Lower lobe of right lung (tissue), 2 donors: Measurements from ENCODE around the gene SMG5. TPM values are rescaled to one million over a fixed set of nuclear protein-coding genes. Genes with fewer than 3 reads are reported as not detected.
"Not testable (repeated sequence)": the region's sequence is repeated elsewhere in the genome, so short reads cannot be mapped to it uniquely, and the experiment has no call there.

Source experiments
- ATAC-seq, 2 donors: fragments of 200-7000 bp; cut with Tn5 transposase; one replicate each; pipeline ENCODE4 v1.9.1; 2020 to 2022; ENCODE audit warnings: mild to moderate bottlenecking in 2 of 2, moderate library complexity in 2 of 2
- DNase-seq: peaks from one replicate; pipeline ENCODE4 v3.0.0-alpha.2; 2020
- H3K27ac ChIP-seq: fragments of 200-600 bp; one replicate; pipeline ENCODE4 v1.8.0; 2022
- H3K27me3 ChIP-seq: fragments of 200-600 bp; one replicate; pipeline ENCODE4 v1.8.0; 2022; ENCODE audit warnings: low read depth
- H3K36me3 ChIP-seq: fragments of 200-600 bp; one replicate; pipeline ENCODE4 v1.8.0; 2022; ENCODE audit warnings: mild to moderate bottlenecking
- H3K4me1 ChIP-seq: fragments of 200-600 bp; one replicate; pipeline ENCODE4 v1.8.0; 2022
- H3K4me3 ChIP-seq: fragments of 200-600 bp; one replicate; pipeline ENCODE4 v1.8.0; 2022; ENCODE audit warnings: mild to moderate bottlenecking
- H3K9me3 ChIP-seq: fragments of 200-600 bp; one replicate; pipeline ENCODE4 v1.8.0; 2022
- intact Hi-C: fragments of 100-400 bp; cut with DNase I; formaldehyde crosslinking; loops from one replicate; pipeline ENCODE4 v1.11.0; 2022
- long read RNA-seq: library from polyadenylated mRNA; unstranded; transcript quantifications from one replicate; pipeline ENCODE4 v2.0.0, GENCODE V29; 2021
- total RNA-seq: library from RNA; stranded (reverse); fragmentation: NEBNext Ultra II Directional; extraction: Animal tissue kit (Norgen Biotek cat#: 25700); gene quantifications from one replicate; pipeline ENCODE4 v1.2.1, GENCODE V29; 2021
- TF ChIP-seq, protein P1 (sequence below): fragments of 200-600 bp; IDR thresholded peaks from one replicate; pipeline ENCODE4 v1.8.0; 2022; ENCODE audit warnings: antibody characterized with exemption, mild to moderate bottlenecking
- donor health status: DM: no; HTN: yes; CAD: no; lungs with severe emphysema.

Gene SMG5
- total RNA-seq = 68.9 TPM
- long read RNA-seq, full-length matches to known transcripts = 40 of 100 reads
- long read RNA-seq, partial matches to known transcripts = 46 of 100 reads
- long read RNA-seq, other reads (novel, unspliced or antisense) = 14 of 100 reads

DNA sequence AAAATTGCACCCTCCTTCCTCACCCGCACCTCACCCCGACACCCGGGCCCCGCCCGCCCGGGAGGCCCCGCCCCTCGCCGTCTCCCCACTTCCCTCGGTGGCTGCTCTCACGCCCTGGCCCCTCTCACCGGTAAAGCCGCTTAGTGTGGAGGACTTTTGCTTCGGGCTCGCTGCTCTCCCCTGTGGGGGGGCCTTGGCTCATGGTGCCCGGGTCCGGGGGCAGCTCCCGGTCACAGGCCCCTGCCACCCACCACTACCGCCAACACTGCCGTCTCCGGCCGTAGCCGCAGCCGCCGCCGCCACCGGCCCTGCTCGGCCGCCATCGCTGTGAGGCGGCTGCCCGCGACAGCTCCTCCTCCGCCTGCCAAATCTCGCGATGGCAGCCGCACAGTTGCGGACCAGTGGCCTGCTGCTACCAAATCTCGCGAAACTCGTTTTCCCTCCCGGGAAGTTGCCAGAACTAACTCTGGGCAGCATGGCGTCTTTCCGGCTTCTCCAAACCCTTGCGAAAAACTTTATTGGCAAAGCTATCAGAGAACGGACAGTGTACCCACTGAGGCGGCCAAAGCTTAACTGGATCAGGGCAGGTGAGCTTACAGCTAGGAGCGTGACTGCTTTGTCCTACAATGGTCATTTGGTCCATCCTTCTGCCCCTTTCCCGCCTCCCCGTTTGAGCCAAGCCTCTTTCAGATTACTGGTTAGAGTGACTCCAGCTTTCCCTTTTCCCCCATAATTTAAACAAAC is at the start of gene SMG5:
TSS of gene SMG5 (minus strand) at position 347 of the 744 bp plus-strand sequence. CDS start at position 202, 145 bp downstream.
- peak; percentile 96 to 98 for ATAC-seq
- intact Hi-C loops = no loop called here

GRCh38 chr1:156323179-156323578 is 40.6 kb upstream of the SMG5 start:
- ATAC-seq, H3K27ac ChIP-seq: not testable (repeated sequence)
- H3K36me3 ChIP-seq = peaks cover 84% of the 10 kb centered on the region

More for the DNA sequence above, at the start of gene SMG5:
- H3K4me3 ChIP-seq = peak within 1 kb of the TSS; percentile 89
- no peaks in the 10 kb centered on the region for H3K27me3 ChIP-seq
- TF ChIP-seq, protein P1, sequence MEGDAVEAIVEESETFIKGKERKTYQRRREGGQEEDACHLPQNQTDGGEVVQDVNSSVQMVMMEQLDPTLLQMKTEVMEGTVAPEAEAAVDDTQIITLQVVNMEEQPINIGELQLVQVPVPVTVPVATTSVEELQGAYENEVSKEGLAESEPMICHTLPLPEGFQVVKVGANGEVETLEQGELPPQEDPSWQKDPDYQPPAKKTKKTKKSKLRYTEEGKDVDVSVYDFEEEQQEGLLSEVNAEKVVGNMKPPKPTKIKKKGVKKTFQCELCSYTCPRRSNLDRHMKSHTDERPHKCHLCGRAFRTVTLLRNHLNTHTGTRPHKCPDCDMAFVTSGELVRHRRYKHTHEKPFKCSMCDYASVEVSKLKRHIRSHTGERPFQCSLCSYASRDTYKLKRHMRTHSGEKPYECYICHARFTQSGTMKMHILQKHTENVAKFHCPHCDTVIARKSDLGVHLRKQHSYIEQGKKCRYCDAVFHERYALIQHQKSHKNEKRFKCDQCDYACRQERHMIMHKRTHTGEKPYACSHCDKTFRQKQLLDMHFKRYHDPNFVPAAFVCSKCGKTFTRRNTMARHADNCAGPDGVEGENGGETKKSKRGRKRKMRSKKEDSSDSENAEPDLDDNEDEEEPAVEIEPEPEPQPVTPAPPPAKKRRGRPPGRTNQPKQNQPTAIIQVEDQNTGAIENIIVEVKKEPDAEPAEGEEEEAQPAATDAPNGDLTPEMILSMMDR = no peak
- H3K27ac ChIP-seq = peak within 1 kb of the TSS; percentile 89
- no peaks in the 10 kb centered on the region for H3K9me3 ChIP-seq
- peak; percentile 97 for DNase-seq
- peaks cover 22% of the 10 kb centered on the region for H3K36me3 ChIP-seq
- H3K4me1 ChIP-seq = peaks cover 27% of the 10 kb centered on the region

GRCh38 chr1:156320560-156320959 is 37.9 kb upstream of the SMG5 start:
- Histone ChIP-seq H3K9me3 (no peaks in the 10 kb centered on the region), H3K27me3 (no peaks in the 10 kb centered on the region), H3K4me1 (no peaks in the 10 kb centered on the region), H3K27ac (no peak overlapping the region), H3K36me3 (peaks cover 100% of the 10 kb centered on the region), H3K4me3 (no peak overlapping the region)
- intact Hi-C loops = no loop called here
- ATAC-seq (no peak), DNase-seq (no peak)
- TF ChIP-seq, protein P1 = no peak

More at GRCh38 chr1:156323179-156323578, 40.6 kb upstream of the SMG5 start:
- H3K27me3 ChIP-seq, intact Hi-C loops, DNase-seq, H3K4me3 ChIP-seq, H3K9me3 ChIP-seq, H3K4me1 ChIP-seq: not testable (repeated sequence)

GRCh38 chr1:156319664-156320063 is 37.0 kb upstream of the SMG5 start:
- DNase-seq = no peak
- peaks cover 100% of the 10 kb centered on the region for H3K36me3 ChIP-seq
- H3K4me3 ChIP-seq = no peak overlapping the region
- H3K27me3 ChIP-seq = no peaks in the 10 kb centered on the region
- TF ChIP-seq, protein P1 = peak; percentile 43
- H3K27ac ChIP-seq = no peak overlapping the region
- intact Hi-C loops = no loop called here
- no peak for ATAC-seq
- no peaks in the 10 kb centered on the region for H3K4me1 ChIP-seq
- H3K9me3 ChIP-seq = no peaks in the 10 kb centered on the region

- intact Hi-C loops = no loop called here
- TF ChIP-seq, protein P1 = no peak
- Histone ChIP-seq H3K4me1 (no peaks in the 10 kb centered on the region), H3K27me3 (no peaks in the 10 kb centered on the region), H3K9me3 (no peaks in the 10 kb centered on the region), H3K36me3 (peaks cover 100% of the 10 kb centered on the region), H3K27ac (no peak overlapping the region), H3K4me3 (no peak overlapping the region)
- DNase-seq = no peak
- no peak for ATAC-seq
These were observed 34.3 kb upstream of the SMG5 start for GRCh38 chr1:156316909-156317308.

GRCh38 chr1:156310962-156311361 is 28.3 kb upstream of the SMG5 start:
- DNase-seq = no peak
- H3K4me1 ChIP-seq = no peaks in the 10 kb centered on the region
- H3K4me3 ChIP-seq = no peak overlapping the region
- H3K27me3 ChIP-seq = no peaks in the 10 kb centered on the region
- H3K27ac ChIP-seq = no peak overlapping the region
- TF ChIP-seq, protein P1 = no peak
- ATAC-seq = peak; percentile 13 to 19
- intact Hi-C loops = no loop called here
- H3K36me3 ChIP-seq = peaks cover 100% of the 10 kb centered on the region
- no peaks in the 10 kb centered on the region for H3K9me3 ChIP-seq
